HG03520 (cell line): ENCODE results near the gene HPSE.
"Not testable (repeated sequence)": the region's sequence is repeated elsewhere in the genome, so short reads cannot be mapped to it uniquely, and the experiment has no call there.

ENCODE experiments used
- ATAC-seq: cut with Tn5 transposase; IDR thresholded peaks from one replicate; pipeline ENCODE4 v1.9.1; 2021; ENCODE audit warnings: mild to moderate bottlenecking, moderate library complexity; ENCODE audit not compliant: unreplicated experiment

Gene HPSE

GRCh38 chr4:83284193-83285054 lies 50.2 kb downstream of the HPSE start, which contains the start of gene COQ2:
TSS of gene COQ2 (minus strand) at chr4:83284798. CDS start at chr4:83284764, 34 bp downstream.
- peak; percentile 83 for ATAC-seq

GRCh38 chr4:83283181-83283580 lies 51.5 kb downstream of the HPSE start:
- no peak for ATAC-seq

GRCh38 chr4:83282049-83282535 lies 52.6 kb downstream of the HPSE start:
- ATAC-seq, result no peak

GRCh38 chr4:83281307-83281706 lies 53.3 kb downstream of the HPSE start:
- peak; percentile 24 for ATAC-seq

DNA sequence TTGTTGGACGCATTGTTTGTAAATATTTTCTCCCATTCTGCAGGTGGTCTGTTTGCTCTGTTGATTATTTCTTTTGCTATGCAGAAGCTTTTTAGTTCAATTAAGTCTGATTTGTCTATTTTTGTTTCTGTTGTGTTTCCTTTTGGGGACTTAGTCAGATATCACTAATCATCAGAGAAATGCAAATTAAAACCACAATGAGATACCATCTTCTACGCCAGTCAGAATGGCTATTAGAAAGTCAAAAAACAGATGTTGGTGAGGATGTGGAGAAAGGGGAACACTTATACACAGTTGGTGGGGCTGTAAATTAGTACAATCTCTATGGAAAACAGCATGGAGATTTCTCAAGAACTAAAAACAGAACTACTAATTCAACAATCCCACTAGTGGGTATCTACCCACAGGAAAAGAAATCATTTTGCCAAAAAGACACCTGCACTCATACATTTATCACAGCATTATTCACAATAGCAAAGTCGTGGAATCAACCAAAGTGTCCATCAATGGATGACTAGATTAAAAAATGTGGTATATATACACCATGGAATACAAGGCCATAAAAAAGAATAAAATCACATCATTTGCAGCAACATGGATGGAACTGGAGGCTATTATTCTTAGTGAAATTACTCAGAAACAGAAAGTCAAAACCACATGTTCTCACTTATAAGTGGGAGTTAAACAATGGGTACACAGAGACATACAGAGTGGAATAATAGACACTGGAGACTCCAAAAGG lies 58.2 kb downstream of the HPSE start:
- peak; percentile 68 for ATAC-seq

DNA sequence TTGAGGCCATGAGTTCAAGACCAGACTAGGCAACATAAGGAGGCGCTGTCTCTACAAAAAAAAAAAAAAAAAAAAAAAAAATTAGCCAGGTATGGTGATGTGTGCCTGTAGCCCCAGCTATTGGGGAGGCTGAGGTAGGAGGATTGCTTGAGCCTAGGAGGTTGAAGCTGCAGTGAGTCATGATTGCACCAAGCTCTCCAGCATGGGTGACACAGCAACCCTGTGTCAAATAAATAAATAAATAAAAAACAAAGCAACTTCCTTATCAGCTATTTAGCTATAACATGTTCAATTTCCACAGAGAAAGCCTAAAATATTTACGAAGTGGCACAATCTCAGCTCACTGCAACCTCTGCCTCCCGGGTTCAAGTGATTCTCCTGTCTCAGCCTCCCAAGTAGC lies 60.7 kb downstream of the HPSE start:
- not testable (repeated sequence) for ATAC-seq

- peak; percentile 83 for ATAC-seq
Measured at GRCh38 chr4:83272900-83273299, 61.7 kb downstream of the HPSE start.

- ATAC-seq, result no peak
Measured at GRCh38 chr4:83269256-83269655, 65.4 kb downstream of the HPSE start.

DNA sequence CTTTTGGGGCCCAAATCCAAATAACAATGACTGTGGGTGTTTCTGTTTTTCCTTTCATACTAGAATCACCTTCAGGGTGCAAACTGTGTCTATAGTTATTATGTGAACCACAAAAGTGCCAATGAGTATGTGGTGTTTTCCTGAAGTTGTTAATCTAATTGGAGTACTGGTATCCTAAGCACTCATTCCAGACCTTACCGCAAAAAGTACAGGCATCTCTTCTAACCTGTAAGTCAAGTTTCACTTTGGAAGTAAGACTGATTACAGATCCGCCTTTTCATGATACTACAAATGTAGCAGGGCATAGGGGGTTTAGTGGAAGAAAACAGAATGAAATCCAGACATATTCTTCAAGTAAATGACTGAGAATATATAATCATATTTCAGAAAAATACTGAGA lies 66.2 kb downstream of the HPSE start:
- ATAC-seq, result no peak

DNA sequence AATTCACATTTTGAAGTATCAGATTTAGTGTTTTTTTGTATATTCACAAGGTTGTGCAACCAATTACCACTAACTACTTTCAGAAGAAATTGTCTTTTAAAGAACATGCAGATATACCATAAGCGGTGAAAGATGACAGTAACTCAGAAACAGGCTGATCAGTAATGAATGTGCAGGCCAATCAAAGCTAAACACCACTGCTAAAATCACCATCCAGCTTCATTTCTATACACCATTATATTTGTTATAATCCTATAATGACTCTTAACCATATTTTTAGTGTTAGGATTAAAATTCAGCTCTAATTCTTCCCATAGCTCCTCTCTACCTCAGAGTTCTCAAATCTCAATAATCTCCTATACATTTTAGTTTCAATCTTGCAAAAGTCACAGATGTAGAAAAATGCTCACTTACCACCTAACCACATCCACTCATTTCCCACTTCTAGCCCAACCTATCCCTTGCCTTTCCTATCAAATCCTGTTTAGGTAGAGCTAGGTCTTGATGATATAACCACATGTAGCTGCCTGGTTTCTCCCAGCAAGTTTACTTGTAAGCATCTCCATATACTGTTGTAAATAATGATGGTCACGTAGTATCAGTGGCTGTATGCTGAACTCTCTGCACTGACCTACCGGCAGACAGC lies 66.7 kb downstream of the HPSE start:
- ATAC-seq, result no peak

- no peak for ATAC-seq
Measured at GRCh38 chr4:83267121-83267829, 67.4 kb downstream of the HPSE start.

- no peak for ATAC-seq
Measured at GRCh38 chr4:83266689-83267088, 68.0 kb downstream of the HPSE start.

- no peak for ATAC-seq
Measured at GRCh38 chr4:83263106-83263505, 71.5 kb downstream of the HPSE start.

GRCh38 chr4:83262682-83263081 lies 72.0 kb downstream of the HPSE start:
- ATAC-seq, result no peak

DNA sequence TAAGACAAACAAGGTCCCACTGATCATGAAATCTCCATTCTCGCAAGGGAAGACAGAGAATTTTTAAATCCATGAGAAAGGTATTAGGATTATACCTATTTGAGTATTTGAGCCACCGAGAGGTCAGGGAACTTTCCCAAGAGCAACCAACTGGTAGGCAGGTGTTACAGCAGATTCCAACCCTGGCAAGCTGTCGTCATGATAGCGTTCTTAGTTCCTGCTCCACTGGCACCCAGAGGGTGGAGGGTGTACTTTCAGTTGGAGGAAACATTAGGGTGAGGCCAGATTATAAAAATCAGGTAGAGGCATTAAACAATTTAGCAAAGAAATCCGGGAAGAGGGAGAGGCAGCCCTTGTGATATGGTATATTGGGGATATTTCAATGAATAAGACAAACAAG lies 73.3 kb downstream of the HPSE start:
- no peak for ATAC-seq

GRCh38 chr4:83259586-83259985 lies 75.1 kb downstream of the HPSE start:
- ATAC-seq, result no peak

DNA sequence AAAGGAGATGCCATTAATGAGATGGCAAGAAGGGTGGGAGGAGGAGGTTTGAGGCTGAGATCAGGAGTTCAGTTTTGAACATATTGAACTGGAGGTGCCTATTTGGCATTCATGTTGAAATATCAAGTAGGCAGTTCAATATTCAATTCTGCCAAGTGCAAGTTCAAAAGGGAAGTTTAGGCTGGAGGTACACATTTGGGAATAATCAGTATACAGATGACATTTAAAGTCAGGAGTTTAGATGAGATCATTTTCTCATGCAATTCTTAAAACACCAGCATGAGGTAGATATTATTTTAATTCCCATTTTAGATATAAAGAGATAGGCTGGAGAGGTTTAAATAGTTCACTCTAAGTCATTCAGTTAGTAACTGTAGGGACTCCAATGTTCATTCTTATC lies 76.2 kb downstream of the HPSE start:
- no peak for ATAC-seq

GRCh38 chr4:83257811-83258210 lies 76.8 kb downstream of the HPSE start:
- no peak for ATAC-seq

- no peak for ATAC-seq
Measured at GRCh38 chr4:83255584-83255983, 79.1 kb downstream of the HPSE start.

GRCh38 chr4:83252782-83253405 lies 81.8 kb downstream of the HPSE start:
- ATAC-seq, result no peak
